GM12872 (cell line): ENCODE results near the gene COL4A2.

ENCODE experiments used
- TF ChIP-seq, protein P1 (sequence below): IDR thresholded peaks from 3 replicates; pipeline ENCODE4 v1.5.1; 2011; ENCODE audit warnings: low read depth, mild to moderate bottlenecking, low read length, moderate library complexity; ENCODE audit not compliant: insufficient read depth

COL4A2 gene

DNA sequence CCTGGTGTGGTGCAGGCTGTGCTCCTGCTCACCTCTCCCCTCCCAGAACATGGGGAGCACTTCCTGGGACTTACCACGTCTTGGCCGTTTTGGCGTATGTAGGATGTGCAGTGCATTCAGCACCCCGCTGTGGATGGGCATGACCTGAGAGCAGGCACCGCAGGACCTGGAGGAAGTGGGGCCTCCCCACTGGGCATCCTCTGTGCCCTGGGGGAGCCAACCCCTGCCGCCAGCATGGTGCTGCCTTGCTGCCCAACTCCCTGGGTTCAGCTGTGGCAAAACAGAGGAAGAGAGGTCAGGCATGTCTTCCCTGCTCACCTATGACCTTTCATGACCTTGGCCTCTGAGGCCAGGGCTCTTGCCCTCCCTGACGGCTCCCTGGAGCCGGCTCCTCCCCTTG, 150.9 kb downstream of the COL4A2 start:
- TF ChIP-seq, protein P1, sequence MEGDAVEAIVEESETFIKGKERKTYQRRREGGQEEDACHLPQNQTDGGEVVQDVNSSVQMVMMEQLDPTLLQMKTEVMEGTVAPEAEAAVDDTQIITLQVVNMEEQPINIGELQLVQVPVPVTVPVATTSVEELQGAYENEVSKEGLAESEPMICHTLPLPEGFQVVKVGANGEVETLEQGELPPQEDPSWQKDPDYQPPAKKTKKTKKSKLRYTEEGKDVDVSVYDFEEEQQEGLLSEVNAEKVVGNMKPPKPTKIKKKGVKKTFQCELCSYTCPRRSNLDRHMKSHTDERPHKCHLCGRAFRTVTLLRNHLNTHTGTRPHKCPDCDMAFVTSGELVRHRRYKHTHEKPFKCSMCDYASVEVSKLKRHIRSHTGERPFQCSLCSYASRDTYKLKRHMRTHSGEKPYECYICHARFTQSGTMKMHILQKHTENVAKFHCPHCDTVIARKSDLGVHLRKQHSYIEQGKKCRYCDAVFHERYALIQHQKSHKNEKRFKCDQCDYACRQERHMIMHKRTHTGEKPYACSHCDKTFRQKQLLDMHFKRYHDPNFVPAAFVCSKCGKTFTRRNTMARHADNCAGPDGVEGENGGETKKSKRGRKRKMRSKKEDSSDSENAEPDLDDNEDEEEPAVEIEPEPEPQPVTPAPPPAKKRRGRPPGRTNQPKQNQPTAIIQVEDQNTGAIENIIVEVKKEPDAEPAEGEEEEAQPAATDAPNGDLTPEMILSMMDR, result no peak

DNA sequence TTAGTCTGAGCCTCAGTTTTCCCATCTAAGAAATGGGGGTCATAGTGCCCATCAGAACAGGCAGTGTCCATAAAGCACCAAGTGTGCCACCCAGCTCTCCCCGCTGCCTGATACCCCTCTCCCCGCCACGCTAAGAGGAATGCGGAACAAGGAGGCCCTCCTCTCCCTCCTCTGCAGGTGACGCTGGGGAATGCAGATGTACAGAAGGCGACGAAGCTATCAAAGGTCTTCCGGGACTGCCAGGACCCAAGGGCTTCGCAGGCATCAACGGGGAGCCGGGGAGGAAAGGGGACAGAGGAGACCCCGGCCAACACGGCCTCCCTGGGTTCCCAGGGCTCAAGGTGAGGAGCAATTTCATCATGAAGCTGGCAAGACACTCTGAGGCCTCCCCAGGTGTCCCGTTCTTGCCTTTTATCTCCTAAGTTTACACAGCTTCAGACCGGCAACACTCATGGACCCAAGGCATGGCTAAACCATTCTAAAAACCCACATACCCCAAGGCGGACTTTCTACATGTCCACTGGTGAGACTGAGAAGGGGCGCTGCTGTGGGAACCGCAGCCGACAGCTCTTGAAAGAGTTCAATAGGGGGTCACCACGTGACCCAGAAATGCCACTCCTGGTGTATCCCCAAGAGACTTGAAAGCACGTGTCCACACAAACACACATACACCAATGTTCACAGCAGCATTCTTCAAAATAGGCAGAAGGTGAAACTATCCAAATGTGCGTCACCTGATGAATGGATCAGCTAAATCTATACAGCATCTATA, 151.7 kb downstream of the COL4A2 start:
- TF ChIP-seq, protein P1, result no peak

DNA sequence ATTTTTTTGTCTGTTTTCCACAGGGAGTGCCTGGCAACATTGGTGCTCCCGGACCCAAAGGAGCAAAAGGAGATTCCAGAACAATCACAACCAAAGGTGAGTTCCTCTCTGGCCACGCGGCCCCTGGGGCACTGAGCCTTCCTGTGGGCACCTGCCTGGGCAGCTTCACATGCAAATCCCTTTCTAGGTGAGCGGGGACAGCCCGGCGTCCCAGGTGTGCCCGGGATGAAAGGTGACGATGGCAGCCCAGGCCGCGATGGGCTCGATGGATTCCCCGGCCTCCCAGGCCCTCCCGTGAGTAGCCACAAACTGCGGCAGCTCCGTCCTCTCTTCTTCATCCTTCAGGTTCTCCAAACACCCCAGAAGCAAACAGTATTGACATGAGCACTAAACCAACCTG, 155.0 kb downstream of the COL4A2 start:
- TF ChIP-seq, protein P1, result no peak

DNA sequence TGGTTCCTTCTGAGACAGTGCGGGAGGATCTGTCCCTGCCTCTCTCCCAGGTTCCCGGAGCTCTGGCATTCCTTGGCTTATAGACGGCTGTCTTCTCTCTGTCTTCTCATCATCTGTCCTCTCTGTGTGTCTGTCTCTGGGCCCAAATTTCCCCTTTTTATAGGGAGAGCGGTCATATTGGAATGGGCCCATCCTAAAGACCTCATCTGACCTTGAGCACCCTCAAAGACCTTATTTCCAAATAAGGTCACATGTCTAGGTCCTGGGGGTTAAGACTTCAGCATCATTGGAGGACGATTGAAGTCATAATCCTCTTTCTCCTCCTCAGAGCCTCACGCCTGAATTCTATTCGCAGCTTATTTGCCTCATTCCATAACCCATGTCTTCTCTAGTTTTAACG, 156.1 kb downstream of the COL4A2 start:
- TF ChIP-seq, protein P1, result no peak

DNA sequence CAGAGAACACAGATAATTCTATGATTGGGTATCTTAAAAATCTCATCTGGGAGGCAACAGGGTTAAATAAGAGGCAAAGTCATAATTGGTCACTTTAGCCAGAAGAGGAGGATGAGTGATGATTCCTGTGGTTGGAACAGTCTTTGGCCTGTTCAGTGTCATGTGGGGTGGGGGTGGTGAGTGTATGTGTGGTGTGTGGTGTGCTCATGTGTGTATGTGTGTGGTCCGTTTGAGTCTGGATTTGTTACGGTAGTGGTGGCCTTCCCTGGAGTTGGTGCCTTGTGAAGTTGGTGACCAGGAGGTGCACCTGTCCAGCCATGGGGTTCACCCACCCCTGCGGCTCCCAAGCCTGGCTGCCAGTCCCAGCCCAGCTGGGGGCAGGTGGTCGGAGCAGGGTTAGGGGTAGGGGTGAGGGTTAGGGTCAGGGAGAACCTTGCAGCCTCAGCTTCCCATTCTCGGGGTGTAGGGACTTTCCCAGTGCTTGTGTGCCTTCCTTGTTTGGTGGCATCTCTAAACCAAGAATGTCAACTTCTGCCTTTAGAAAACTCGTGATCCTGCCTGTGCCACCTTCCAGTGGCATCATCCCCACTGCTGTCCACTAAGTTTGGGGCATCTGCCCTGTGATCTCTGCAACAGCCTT, 156.9 kb downstream of the COL4A2 start:
- TF ChIP-seq, protein P1, result no peak

DNA sequence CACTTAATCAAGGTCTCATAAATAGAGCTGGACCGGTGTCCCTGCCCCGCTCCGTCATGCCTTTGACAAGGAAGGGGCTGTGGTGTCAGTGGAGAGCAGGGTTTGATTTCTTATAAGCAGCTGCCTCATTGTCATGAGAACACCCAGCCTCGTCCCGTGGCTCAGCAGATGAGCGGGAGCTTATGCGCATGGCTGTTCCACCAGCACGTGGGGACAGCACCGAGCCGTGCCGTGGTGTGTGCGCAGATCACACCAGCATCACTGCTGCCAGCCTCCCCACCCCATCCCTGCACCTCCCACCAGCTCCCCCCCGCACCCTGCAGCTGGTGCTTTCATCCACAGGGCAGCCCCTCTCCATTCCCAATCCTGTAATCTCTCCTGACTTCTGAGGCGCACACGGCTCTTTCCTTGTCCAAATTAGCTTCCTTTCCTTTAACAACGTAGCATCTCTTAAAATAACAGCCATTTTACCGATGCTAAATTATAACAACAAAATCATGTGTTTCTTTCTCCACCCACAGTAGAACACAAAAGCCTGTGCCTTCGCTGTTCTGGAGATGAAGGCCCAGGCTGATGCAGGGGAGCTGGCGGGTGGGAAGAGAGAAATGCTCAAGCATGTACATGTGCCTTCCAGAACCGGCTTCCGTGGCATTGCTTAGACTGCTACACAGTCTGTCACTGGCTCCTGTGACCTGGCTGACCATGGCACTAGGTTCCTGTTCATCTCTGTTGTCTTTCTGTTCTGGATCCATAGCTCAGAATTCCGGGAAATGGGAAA, 157.7 kb downstream of the COL4A2 start:
- TF ChIP-seq, protein P1, result no peak

DNA sequence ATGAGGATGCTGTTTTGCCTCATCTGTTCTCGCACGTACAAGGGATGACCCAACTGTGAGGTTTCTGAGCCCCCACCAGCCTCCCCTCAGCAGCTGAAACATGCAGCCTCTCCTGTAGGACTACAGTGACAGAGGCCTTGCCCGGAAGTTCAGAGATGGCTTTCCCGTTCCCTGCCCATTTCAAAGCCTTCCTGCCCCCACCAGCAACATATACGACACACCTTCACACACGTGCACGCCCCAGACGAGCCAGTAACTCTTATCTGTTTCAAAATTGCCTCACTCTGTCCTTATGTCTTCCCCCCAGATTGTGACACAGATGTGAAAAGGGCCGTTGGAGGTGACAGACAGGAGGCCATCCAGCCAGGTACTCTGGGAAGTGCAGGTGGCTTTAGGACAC, 158.6 kb downstream of the COL4A2 start:
- TF ChIP-seq, protein P1, result no peak
